ENCODE results near the gene TLCD3B. TPM values are rescaled to one million over a fixed set of nuclear protein-coding genes. Genes with fewer than 3 reads are reported as not detected.

The TLCD3B gene
- total RNA-seq, 3 donors from 2014 or later: 0.38 to 0.46 TPM; not detected in 1

DNA sequence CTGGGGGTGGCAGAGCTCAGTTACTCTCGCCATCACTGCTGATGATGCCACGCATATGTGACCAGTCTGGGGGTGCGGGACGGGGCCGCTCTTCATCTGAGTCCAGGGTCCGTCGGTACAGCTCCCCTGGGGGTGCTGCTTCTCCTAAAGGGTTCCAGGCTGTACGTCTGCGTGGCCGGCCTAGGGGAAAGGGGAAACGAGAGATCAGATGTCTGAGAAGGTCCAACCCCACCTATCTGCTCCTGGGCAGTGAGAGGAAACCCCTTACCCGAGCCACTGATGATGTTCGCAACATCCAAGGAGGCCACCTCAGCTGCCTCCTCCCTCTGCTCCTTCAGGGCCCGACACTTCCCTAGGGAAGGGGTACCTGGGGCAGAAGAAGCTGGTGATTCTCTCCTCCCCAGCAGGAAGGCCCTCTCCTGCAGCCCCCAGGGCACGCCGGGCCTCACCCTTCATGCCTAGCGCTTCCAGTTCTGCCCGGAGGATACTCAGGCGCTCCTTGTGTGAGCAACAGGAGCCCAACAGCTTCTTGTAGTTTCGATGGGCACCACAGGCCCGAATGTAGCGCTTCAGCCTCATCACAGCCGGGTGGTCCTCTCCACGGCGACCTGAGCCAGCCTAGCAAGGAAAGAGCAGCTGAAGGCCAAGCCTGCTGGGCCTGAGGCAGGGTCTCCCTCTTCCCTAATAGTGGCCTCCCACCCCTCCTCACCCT lies 37.7 kb downstream of the TLCD3B start:
- TF ChIP-seq, protein P1, sequence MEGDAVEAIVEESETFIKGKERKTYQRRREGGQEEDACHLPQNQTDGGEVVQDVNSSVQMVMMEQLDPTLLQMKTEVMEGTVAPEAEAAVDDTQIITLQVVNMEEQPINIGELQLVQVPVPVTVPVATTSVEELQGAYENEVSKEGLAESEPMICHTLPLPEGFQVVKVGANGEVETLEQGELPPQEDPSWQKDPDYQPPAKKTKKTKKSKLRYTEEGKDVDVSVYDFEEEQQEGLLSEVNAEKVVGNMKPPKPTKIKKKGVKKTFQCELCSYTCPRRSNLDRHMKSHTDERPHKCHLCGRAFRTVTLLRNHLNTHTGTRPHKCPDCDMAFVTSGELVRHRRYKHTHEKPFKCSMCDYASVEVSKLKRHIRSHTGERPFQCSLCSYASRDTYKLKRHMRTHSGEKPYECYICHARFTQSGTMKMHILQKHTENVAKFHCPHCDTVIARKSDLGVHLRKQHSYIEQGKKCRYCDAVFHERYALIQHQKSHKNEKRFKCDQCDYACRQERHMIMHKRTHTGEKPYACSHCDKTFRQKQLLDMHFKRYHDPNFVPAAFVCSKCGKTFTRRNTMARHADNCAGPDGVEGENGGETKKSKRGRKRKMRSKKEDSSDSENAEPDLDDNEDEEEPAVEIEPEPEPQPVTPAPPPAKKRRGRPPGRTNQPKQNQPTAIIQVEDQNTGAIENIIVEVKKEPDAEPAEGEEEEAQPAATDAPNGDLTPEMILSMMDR (IDR thresholded peaks at IDR 0.05): no peak
- ATAC-seq (no peak), DNase-seq (no peak)
- Histone ChIP-seq H3K4me1 (ENCODE audit: low read depth) (peaks cover 20% of the 10 kb centered on the region), H3K36me3 (ENCODE audit: low read depth) (no peaks in the 10 kb centered on the region), H3K9me3 (no peaks in the 10 kb centered on the region), H3K4me3 (no peak overlapping the region)
- intact Hi-C loops (cut with DNase I, micrococcal nuclease): no loop called here

DNA sequence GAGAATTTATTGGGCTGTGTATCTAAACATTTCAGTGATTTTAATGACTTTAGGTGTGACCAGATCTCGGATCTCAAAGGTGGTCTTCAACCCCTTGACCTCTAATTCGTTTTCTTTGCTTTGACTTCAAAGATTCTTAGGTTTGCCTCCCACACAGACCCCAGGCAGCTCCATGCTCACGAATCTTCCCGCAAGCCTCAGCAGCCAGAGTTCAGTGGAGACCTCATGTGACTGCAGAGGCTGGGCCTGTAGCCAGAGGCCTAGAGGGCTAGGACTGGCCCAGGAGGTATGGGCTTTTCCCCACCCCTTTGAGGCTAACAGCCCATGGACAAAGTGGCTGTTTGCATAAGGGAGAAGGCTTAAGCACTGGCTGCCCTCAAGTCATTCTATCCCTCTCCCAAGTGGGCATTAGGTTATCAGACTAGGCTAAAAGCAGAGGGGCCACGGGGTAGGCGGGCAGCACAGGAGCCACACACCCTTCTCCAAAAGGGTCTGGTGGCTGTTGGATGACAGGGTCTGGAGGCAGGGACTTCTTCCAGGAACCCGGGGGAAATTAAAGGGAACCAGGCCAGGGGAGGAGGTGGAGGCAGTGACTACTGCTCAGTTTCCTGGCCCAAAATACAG lies 38.6 kb downstream of the TLCD3B start:
- TF ChIP-seq, protein P1 (IDR thresholded peaks at IDR 0.05): no peak
- Histone ChIP-seq H3K9me3 (no peaks in the 10 kb centered on the region), H3K36me3 (ENCODE audit: low read depth) (no peaks in the 10 kb centered on the region), H3K4me1 (ENCODE audit: low read depth) (peaks cover 20% of the 10 kb centered on the region), H3K4me3 (no peak overlapping the region)
- ATAC-seq (no peak), DNase-seq (peak in 1 of 3 donors; percentile 22)
- intact Hi-C loops (cut with DNase I, micrococcal nuclease): no loop called here

DNA sequence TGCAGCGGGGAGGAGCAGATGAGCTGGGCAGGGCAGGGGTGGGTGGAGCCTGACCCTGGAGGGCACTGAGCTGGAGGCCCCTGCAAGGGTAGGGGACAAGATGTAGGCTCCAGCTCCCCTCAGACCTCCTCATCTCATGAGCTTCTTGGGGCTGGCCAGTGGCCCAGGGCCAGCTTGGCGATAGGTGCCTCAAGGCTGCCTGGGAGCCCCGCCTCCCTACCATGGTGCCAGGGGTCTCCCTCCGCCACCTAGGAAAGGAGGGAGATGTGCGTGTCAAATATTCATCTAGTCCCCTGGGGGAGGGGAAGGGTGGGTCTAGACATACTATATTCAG lies 39.5 kb downstream of the TLCD3B start:
- H3K36me3 ChIP-seq (ENCODE audit: low read depth): peaks cover under 1% of the 10 kb centered on the region
- peaks cover 14% of the 10 kb centered on the region for H3K4me1 ChIP-seq (ENCODE audit: low read depth)
- H3K9me3 ChIP-seq: no peaks in the 10 kb centered on the region
- ATAC-seq: no peak
- no peak overlapping the region for H3K4me3 ChIP-seq
- TF ChIP-seq, protein P1 (IDR thresholded peaks at IDR 0.05): no peak
- intact Hi-C loops (cut with DNase I, micrococcal nuclease): no loop called here
- DNase-seq: no peak

DNA sequence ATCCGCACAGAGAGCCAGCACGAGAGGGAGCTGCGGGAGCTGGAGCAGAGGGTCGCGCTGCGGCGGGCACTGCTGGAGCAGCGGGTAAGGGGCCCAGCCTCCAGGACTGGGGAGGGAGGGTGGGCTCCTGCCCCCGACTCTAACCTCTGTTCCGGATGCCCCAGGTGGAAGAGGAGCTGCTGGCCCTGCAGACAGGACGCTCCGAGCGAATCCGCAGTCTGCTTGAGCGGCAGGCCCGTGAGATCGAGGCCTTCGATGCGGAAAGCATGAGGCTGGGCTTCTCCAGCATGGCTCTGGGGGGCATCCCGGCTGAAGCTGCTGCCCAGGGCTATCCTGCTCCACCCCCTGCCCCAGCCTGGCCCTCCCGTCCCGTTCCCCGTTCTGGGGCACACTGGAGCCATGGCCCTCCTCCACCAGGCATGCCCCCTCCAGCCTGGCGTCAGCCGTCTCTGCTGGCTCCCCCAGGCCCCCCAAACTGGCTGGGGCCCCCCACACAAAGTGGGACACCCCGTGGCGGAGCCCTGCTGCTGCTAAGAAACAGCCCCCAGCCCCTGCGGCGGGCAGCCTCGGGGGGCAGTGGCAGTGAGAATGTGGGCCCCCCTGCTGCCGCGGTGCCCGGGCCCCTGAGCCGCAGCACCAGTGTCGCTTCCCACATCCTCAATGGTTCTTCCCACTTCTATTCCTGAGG lies 40.0 kb downstream of the TLCD3B start:
- no peak overlapping the region for H3K4me3 ChIP-seq
- H3K9me3 ChIP-seq: no peaks in the 10 kb centered on the region
- H3K36me3 ChIP-seq (ENCODE audit: low read depth): peaks cover 5% of the 10 kb centered on the region
- intact Hi-C loops (cut with DNase I, micrococcal nuclease): no loop called here
- ATAC-seq (no peak), DNase-seq (peak in 1 of 3 donors; percentile 29)
- peaks cover 13% of the 10 kb centered on the region for H3K4me1 ChIP-seq (ENCODE audit: low read depth)
- TF ChIP-seq, protein P1 (IDR thresholded peaks at IDR 0.05): no peak

DNA sequence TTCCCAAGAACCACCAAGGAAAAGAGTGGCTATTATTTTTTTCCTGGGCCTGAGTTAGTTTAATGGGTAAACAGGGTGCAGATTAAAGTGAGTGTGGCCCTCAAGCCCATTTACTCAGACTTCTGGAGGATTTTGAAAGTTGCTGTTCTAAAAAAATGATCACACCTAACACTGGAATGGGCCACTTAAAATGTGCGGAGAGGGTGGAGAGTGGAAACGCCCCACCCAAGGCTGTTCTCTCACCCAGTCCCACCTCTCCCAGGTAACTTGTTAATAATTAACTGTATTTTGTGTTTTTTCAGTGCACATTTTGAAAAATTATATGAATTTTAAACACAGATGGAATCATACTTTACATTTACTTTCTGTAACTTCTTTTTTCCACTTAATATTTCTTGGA lies 41.0 kb downstream of the TLCD3B start:
- TF ChIP-seq, protein P1 (IDR thresholded peaks at IDR 0.05): no peak
- Histone ChIP-seq H3K4me3 (no peak overlapping the region), H3K4me1 (ENCODE audit: low read depth) (peaks cover 13% of the 10 kb centered on the region), H3K36me3 (ENCODE audit: low read depth) (peaks cover 12% of the 10 kb centered on the region), H3K9me3 (no peaks in the 10 kb centered on the region)
- DNase-seq (peak in 2 of 3 donors; percentile 30 to 48), ATAC-seq (peak; percentile 64)
- intact Hi-C loops (cut with DNase I, micrococcal nuclease): no loop called here
